OCI-LY3 (cell line): Measurements from ENCODE around the gene AUTS2.

ENCODE experiments used
- CTCF ChIP-seq: fragments of 200-600, 300-600 bp; sonication (generic); IDR thresholded peaks from 2 replicates; pipeline ENCODE4 v1.5.1; 2014; ENCODE audit warnings: antibody characterized with exemption, low read length, low read depth
- EZH2phosphoT487 ChIP-seq: fragments of 200-600 bp; shearing (Covaris generic); IDR thresholded peaks from 2 replicates; pipeline ENCODE4 v1.6.1; 2018; ENCODE audit warnings: antibody characterized with exemption, mixed run types, low read depth

- TF ChIP-seq CTCF (no peak), EZH2phosphoT487 (no peak)
Measured at GRCh38 chr7:70421319-70421718, 823.0 kb downstream of the AUTS2 start.
